Ishikawa (cell line): ENCODE data around the gene IDH1.

Experiments used
- CEBPB ChIP-seq: IDR thresholded peaks from 2 replicates; pipeline ENCODE4 v1.6.1; 2012
- EGR1 ChIP-seq: IDR thresholded peaks from 2 replicates; pipeline ENCODE4 v1.6.1; 2012
- EP300 ChIP-seq: IDR thresholded peaks from 2 replicates; pipeline ENCODE4 v1.6.1; 2012; ENCODE audit warnings: borderline replicate concordance
- FOXM1 ChIP-seq: IDR thresholded peaks from 2 replicates; pipeline ENCODE4 v1.6.1; 2012; ENCODE audit warnings: low read depth, borderline replicate concordance
- NFIC ChIP-seq: IDR thresholded peaks from 2 replicates; pipeline ENCODE4 v1.6.1; 2012
- RAD21 ChIP-seq: IDR thresholded peaks from 2 replicates; pipeline ENCODE4 v1.6.1; 2012; ENCODE audit warnings: low read depth
- TEAD4 ChIP-seq: IDR thresholded peaks from 2 replicates; pipeline ENCODE4 v1.6.1; 2012
- USF1 ChIP-seq: IDR thresholded peaks from 2 replicates; pipeline ENCODE4 v1.6.1; 2012
- YY1 ChIP-seq: IDR thresholded peaks from 2 replicates; pipeline ENCODE4 v1.6.1; 2012; ENCODE audit warnings: low read depth
- ZBTB7A ChIP-seq: IDR thresholded peaks from 2 replicates; pipeline ENCODE4 v1.6.1; 2012; ENCODE audit warnings: low read depth
- TF ChIP-seq, protein P1 (sequence below): IDR thresholded peaks from 2 replicates; pipeline ENCODE4 v1.6.1; 2012
- TF ChIP-seq, protein P2 (sequence below): IDR thresholded peaks from 2 replicates; pipeline ENCODE4 v1.6.1; 2012; ENCODE audit warnings: low read depth, mild to moderate bottlenecking

Gene IDH1

GRCh38 chr2:208186465-208186864 is 68.4 kb downstream of the IDH1 start:
- no peak for TF ChIP-seq TEAD4
- no peak for TF ChIP-seq EGR1
- TF ChIP-seq, protein P1, sequence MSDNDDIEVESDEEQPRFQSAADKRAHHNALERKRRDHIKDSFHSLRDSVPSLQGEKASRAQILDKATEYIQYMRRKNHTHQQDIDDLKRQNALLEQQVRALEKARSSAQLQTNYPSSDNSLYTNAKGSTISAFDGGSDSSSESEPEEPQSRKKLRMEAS, result no peak
- TF ChIP-seq FOXM1, result no peak
- no peak for TF ChIP-seq ZBTB7A
- TF ChIP-seq RAD21, result no peak
- TF ChIP-seq NFIC, result no peak
- TF ChIP-seq CEBPB, result no peak
- TF ChIP-seq, protein P2, sequence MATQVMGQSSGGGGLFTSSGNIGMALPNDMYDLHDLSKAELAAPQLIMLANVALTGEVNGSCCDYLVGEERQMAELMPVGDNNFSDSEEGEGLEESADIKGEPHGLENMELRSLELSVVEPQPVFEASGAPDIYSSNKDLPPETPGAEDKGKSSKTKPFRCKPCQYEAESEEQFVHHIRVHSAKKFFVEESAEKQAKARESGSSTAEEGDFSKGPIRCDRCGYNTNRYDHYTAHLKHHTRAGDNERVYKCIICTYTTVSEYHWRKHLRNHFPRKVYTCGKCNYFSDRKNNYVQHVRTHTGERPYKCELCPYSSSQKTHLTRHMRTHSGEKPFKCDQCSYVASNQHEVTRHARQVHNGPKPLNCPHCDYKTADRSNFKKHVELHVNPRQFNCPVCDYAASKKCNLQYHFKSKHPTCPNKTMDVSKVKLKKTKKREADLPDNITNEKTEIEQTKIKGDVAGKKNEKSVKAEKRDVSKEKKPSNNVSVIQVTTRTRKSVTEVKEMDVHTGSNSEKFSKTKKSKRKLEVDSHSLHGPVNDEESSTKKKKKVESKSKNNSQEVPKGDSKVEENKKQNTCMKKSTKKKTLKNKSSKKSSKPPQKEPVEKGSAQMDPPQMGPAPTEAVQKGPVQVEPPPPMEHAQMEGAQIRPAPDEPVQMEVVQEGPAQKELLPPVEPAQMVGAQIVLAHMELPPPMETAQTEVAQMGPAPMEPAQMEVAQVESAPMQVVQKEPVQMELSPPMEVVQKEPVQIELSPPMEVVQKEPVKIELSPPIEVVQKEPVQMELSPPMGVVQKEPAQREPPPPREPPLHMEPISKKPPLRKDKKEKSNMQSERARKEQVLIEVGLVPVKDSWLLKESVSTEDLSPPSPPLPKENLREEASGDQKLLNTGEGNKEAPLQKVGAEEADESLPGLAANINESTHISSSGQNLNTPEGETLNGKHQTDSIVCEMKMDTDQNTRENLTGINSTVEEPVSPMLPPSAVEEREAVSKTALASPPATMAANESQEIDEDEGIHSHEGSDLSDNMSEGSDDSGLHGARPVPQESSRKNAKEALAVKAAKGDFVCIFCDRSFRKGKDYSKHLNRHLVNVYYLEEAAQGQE, result no peak
- no peak for TF ChIP-seq YY1
- TF ChIP-seq EP300, result no peak
- no peak for TF ChIP-seq USF1
